PFSK-1 (cell line): ENCODE measurements around the gene MAGEA9.
"Not testable (repeated sequence)": the region's sequence is repeated elsewhere in the genome, so short reads cannot be mapped to it uniquely, and the experiment has no call there.

ENCODE experiments used
- FOXP2 ChIP-seq: optimal IDR thresholded peaks from 2 replicates; pipeline ENCODE3; 2011; ENCODE audit warnings: borderline replicate concordance, control low read depth, inconsistent platforms; ENCODE audit not compliant: insufficient read depth; ENCODE audit errors: extremely low read length, extremely low read depth
- POLR2AphosphoS5 ChIP-seq: IDR thresholded peaks from 2 replicates; pipeline ENCODE4 v1.6.1; 2012; ENCODE audit warnings: low read depth, mild to moderate bottlenecking, control low read depth, low read length, moderate library complexity
- REST ChIP-seq, 2 experiments: IDR thresholded peaks; 2 replicates each; pipeline versions ENCODE4 v1.6.1 to v1.8.0; 2011 to 2012; ENCODE audit warnings: low read depth in 2 of 2, low read length in 2 of 2, control low read depth in 1 of 2, inconsistent platforms in 1 of 2, mild to moderate bottlenecking in 1 of 2, moderate library complexity in 1 of 2; ENCODE audit not compliant: insufficient read depth in 1 of 2
- SIN3A ChIP-seq: IDR thresholded peaks from 2 replicates; pipeline ENCODE4 v1.6.1; 2012; ENCODE audit warnings: mild to moderate bottlenecking, low read length, moderate library complexity, borderline replicate concordance; ENCODE audit not compliant: insufficient read depth
- TAF1 ChIP-seq: IDR thresholded peaks from 2 replicates; pipeline ENCODE4 v1.6.1; 2012; ENCODE audit warnings: low read length, control low read depth, borderline replicate concordance; ENCODE audit not compliant: insufficient read depth

The MAGEA9 gene

GRCh38 chrX:149760965-149761364 lies 20.8 kb upstream of the MAGEA9 start:
- TF ChIP-seq REST (IDR thresholded peaks at IDR 0.05; ENCODE audit: insufficient read depth in 1 of 2, low read depth in 2 of 2, low read length in 2 of 2) (no peak), POLR2AphosphoS5 (no peak), TAF1 (no peak), SIN3A (no peak), FOXP2 (no peak)

GRCh38 chrX:149762696-149763614 lies 18.8 kb upstream of the MAGEA9 start:
- TF ChIP-seq SIN3A (no peak), REST (IDR thresholded peaks at IDR 0.05; ENCODE audit: insufficient read depth in 1 of 2, low read depth in 2 of 2, low read length in 2 of 2) (no peak), TAF1 (no peak), POLR2AphosphoS5 (no peak)

GRCh38 chrX:149773768-149774167 lies 8.0 kb upstream of the MAGEA9 start, which contains the start of gene HSFX1:
Gene HSFX1, plus strand, starts transcription at chrX:149774068. Its CDS starts 614 bp downstream, at chrX:149774682.
- TF ChIP-seq TAF1; REST (IDR thresholded peaks at IDR 0.05; ENCODE audit: insufficient read depth in 1 of 2, low read depth in 2 of 2, low read length in 2 of 2); POLR2AphosphoS5: not testable (repeated sequence)

- TF ChIP-seq SIN3A (no peak), FOXP2 (no peak), TAF1 (no peak), REST (IDR thresholded peaks at IDR 0.05; ENCODE audit: insufficient read depth in 1 of 2, low read depth in 2 of 2, low read length in 2 of 2) (no peak), POLR2AphosphoS5 (no peak)
Measured at GRCh38 chrX:149799095-149799714, 17.5 kb downstream of the MAGEA9 start.
